ENCODE results near the gene HDAC9.

HDAC9 gene

GRCh38 chr7:18521945-18522566 lies 26.5 kb downstream of the HDAC9 start:
- ATAC-seq, result no peak; the same call in 1 of the 3 replicates
- TF ChIP-seq CSDC2 (CRISPR knock-in tag; IDR thresholded peaks at IDR 0.05), result peak; percentile 31; the same call in 1 of the 2 replicates
- TF ChIP-seq ZFP30 (CRISPR knock-in tag; IDR thresholded peaks at IDR 0.05), result no peak

- ATAC-seq, result no peak
- TF ChIP-seq RARB (CRISPR knock-in tag; IDR thresholded peaks at IDR 0.05), result no peak
Measured at GRCh38 chr7:18524248-18524647, 28.7 kb downstream of the HDAC9 start.

GRCh38 chr7:18526368-18526878 lies 30.9 kb downstream of the HDAC9 start:
- no peak for TF ChIP-seq ZC3H10 (CRISPR knock-in tag; IDR thresholded peaks at IDR 0.05)
- TF ChIP-seq ESRRG (CRISPR knock-in tag; IDR thresholded peaks at IDR 0.05), result no peak
- no peak for TF ChIP-seq CSDC2 (CRISPR knock-in tag; IDR thresholded peaks at IDR 0.05)
- no peak for TF ChIP-seq TOX (CRISPR knock-in tag; IDR thresholded peaks at IDR 0.05; ENCODE audit: borderline replicate concordance)
- no peak for TF ChIP-seq ARNTL (CRISPR knock-in tag; IDR thresholded peaks at IDR 0.05; ENCODE audit: borderline replicate concordance, low read depth)
- no peak for TF ChIP-seq RARB (CRISPR knock-in tag; IDR thresholded peaks at IDR 0.05)
- TF ChIP-seq ZFP3 (CRISPR knock-in tag; IDR thresholded peaks at IDR 0.05), result no peak
- TF ChIP-seq, protein P1, sequence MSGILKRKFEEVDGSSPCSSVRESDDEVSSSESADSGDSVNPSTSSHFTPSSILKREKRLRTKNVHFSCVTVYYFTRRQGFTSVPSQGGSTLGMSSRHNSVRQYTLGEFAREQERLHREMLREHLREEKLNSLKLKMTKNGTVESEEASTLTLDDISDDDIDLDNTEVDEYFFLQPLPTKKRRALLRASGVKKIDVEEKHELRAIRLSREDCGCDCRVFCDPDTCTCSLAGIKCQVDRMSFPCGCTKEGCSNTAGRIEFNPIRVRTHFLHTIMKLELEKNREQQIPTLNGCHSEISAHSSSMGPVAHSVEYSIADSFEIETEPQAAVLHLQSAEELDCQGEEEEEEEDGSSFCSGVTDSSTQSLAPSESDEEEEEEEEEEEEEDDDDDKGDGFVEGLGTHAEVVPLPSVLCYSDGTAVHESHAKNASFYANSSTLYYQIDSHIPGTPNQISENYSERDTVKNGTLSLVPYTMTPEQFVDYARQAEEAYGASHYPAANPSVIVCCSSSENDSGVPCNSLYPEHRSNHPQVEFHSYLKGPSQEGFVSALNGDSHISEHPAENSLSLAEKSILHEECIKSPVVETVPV (CRISPR knock-in tag; IDR thresholded peaks at IDR 0.05), result no peak
- no peak for TF ChIP-seq ISL1 (CRISPR knock-in tag; IDR thresholded peaks at IDR 0.05)
- TF ChIP-seq PPARA (CRISPR knock-in tag; IDR thresholded peaks at IDR 0.05; ENCODE audit: borderline replicate concordance), result no peak
- TF ChIP-seq ZNF8 (CRISPR knock-in tag; IDR thresholded peaks at IDR 0.05), result no peak
- no peak for TF ChIP-seq SNAI2 (CRISPR knock-in tag; IDR thresholded peaks at IDR 0.05)
- TF ChIP-seq PATZ1 (CRISPR knock-in tag; IDR thresholded peaks at IDR 0.05; ENCODE audit: borderline replicate concordance), result no peak
- TF ChIP-seq ZNF565 (CRISPR knock-in tag; conservative IDR thresholded peaks at IDR 0.05; ENCODE audit: low read depth), result no peak
- TF ChIP-seq BACH2 (CRISPR knock-in tag; IDR thresholded peaks at IDR 0.05; ENCODE audit: borderline replicate concordance), result no peak
- no peak for TF ChIP-seq ZNF70 (CRISPR knock-in tag; IDR thresholded peaks at IDR 0.05)
- no peak for TF ChIP-seq OSR1 (CRISPR knock-in tag; IDR thresholded peaks at IDR 0.05)
- peak; percentile 56 for ATAC-seq

GRCh38 chr7:18529239-18529638 lies 33.7 kb downstream of the HDAC9 start:
- no peak for ATAC-seq
- no peak for TF ChIP-seq TOX (CRISPR knock-in tag; IDR thresholded peaks at IDR 0.05; ENCODE audit: borderline replicate concordance)
- no peak for TF ChIP-seq ISL1 (CRISPR knock-in tag; IDR thresholded peaks at IDR 0.05)
- TF ChIP-seq ZNF70 (CRISPR knock-in tag; IDR thresholded peaks at IDR 0.05), result no peak
- TF ChIP-seq, protein P2, sequence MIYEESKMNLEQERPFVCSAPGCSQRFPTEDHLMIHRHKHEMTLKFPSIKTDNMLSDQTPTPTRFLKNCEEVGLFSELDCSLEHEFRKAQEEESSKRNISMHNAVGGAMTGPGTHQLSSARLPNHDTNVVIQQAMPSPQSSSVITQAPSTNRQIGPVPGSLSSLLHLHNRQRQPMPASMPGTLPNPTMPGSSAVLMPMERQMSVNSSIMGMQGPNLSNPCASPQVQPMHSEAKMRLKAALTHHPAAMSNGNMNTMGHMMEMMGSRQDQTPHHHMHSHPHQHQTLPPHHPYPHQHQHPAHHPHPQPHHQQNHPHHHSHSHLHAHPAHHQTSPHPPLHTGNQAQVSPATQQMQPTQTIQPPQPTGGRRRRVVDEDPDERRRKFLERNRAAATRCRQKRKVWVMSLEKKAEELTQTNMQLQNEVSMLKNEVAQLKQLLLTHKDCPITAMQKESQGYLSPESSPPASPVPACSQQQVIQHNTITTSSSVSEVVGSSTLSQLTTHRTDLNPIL (CRISPR knock-in tag; IDR thresholded peaks at IDR 0.05; ENCODE audit: low read depth), result no peak
- TF ChIP-seq CSDC2 (CRISPR knock-in tag; IDR thresholded peaks at IDR 0.05), result no peak
- TF ChIP-seq ZC3H10 (CRISPR knock-in tag; IDR thresholded peaks at IDR 0.05), result no peak
- no peak for TF ChIP-seq OSR1 (CRISPR knock-in tag; IDR thresholded peaks at IDR 0.05)
- no peak for TF ChIP-seq PPARA (CRISPR knock-in tag; IDR thresholded peaks at IDR 0.05; ENCODE audit: borderline replicate concordance)
- no peak for TF ChIP-seq RARB (CRISPR knock-in tag; IDR thresholded peaks at IDR 0.05)

DNA sequence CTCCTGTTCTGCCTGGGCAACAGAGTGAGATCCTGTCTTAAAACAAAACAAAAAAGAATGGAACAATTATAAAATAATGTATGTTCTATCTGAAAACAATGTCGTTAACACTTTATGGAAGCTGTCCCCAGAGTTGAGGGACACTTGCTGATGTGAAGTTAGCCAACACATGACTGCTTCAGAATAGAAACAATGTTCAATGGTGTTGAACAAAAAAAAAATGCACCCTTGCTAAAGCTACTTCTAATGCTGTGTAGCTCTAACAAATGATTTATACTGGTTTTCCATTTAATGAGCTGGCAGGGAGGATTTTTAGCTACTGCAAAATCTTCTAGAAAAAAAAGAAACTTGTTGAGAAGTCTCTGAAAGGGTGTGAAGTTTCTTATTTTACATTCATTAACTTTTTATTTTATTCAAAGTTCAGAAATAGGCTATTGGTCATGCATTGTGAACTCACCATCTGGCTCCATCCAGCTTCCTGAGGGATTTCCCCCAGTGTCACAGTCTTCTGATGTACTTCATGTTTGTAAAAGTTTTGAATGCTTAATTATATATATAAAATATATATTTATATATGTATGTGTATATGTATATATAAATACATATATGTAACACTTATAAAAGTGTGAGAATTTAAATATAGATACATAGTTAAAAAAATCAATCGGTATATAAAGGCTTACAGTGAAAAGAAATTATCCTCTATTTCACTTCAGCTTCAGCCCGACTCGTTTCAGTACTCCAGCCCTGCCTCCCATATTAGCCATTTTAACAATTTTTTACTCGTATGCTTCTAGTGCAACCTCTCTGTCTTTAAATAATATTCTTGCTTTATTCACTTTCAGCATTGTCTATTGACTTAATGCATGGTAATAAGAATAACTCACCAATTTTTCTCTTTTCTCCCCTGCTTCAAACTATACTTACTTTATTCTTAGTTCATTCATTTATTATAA lies 35.0 kb downstream of the HDAC9 start:
- ATAC-seq, result no peak
- no peak for TF ChIP-seq TCF4 (CRISPR knock-in tag; IDR thresholded peaks at IDR 0.05; ENCODE audit: borderline replicate concordance)
- no peak for TF ChIP-seq ZNF70 (CRISPR knock-in tag; IDR thresholded peaks at IDR 0.05)
- no peak for TF ChIP-seq SNAI2 (CRISPR knock-in tag; IDR thresholded peaks at IDR 0.05)
- TF ChIP-seq TOX (CRISPR knock-in tag; IDR thresholded peaks at IDR 0.05; ENCODE audit: borderline replicate concordance), result no peak
- TF ChIP-seq, protein P2 (CRISPR knock-in tag; IDR thresholded peaks at IDR 0.05; ENCODE audit: low read depth), result no peak
- TF ChIP-seq RARB (CRISPR knock-in tag; IDR thresholded peaks at IDR 0.05), result no peak
- no peak for TF ChIP-seq ZFP30 (CRISPR knock-in tag; IDR thresholded peaks at IDR 0.05)
- TF ChIP-seq PPARA (CRISPR knock-in tag; IDR thresholded peaks at IDR 0.05; ENCODE audit: borderline replicate concordance), result no peak
- no peak for TF ChIP-seq POU6F1 (CRISPR knock-in tag; IDR thresholded peaks at IDR 0.05; ENCODE audit: borderline replicate concordance, low read depth)
- TF ChIP-seq CSDC2 (CRISPR knock-in tag; IDR thresholded peaks at IDR 0.05), result no peak
- no peak for TF ChIP-seq GLIS3 (CRISPR knock-in tag; IDR thresholded peaks at IDR 0.05)

Data from SK-N-SH treated with all-trans-retinoic acid at 6 μM for 48 hours (cell line).